ENCODE data around the gene ADAMTS9.

DNA sequence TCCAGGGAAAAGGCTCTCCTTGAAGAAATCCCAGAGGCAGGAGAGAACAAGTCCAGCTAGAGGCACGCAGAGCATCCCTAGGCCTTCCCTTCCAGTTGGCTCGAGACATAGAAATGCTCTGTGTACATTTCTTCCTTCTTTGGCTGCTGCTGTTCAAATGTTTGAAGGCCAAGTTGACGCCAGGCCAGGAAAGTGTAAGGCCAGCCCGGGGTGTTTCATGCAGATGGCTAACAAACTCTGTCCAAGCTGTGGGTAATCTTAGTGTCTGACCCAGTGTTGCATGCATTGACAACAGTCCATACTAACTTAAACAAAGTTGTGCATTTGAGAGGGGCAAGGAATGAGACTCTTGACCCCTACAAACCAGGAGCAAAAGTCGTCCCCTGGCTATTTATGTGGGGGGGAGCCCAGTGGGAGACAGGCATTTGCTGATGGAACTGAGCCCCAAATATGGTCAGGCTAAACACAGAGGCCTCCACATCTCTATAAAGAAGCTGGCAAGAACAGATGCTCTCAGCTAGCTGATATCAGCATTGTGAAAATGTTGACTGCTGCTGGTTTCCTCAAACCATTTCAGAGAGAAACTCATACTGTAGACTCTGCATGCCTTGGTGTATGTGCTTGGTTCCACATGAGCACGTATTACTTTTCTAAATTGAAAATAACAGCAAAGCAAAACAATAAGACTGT, 139.5 kb downstream of the ADAMTS9 start:
- TF ChIP-seq, protein P1, sequence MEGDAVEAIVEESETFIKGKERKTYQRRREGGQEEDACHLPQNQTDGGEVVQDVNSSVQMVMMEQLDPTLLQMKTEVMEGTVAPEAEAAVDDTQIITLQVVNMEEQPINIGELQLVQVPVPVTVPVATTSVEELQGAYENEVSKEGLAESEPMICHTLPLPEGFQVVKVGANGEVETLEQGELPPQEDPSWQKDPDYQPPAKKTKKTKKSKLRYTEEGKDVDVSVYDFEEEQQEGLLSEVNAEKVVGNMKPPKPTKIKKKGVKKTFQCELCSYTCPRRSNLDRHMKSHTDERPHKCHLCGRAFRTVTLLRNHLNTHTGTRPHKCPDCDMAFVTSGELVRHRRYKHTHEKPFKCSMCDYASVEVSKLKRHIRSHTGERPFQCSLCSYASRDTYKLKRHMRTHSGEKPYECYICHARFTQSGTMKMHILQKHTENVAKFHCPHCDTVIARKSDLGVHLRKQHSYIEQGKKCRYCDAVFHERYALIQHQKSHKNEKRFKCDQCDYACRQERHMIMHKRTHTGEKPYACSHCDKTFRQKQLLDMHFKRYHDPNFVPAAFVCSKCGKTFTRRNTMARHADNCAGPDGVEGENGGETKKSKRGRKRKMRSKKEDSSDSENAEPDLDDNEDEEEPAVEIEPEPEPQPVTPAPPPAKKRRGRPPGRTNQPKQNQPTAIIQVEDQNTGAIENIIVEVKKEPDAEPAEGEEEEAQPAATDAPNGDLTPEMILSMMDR (IDR thresholded peaks at IDR 0.05), result no peak
- TF ChIP-seq POLR2AphosphoS5 (IDR thresholded peaks at IDR 0.05) (peak in 1 of 2 donors; percentile 14), EP300 (IDR thresholded peaks at IDR 0.05) (no peak), POLR2A (IDR thresholded peaks at IDR 0.05) (no peak)

All from upper lobe of left lung (tissue), 4 donors.